ENCODE measurements around the gene KCMF1.

- TF ChIP-seq CTCF (IDR thresholded peaks at IDR 0.05; ENCODE audit: poor library complexity), result no peak
- no peak for TF ChIP-seq EZH2phosphoT487 (IDR thresholded peaks at IDR 0.05; ENCODE audit: low read depth, severe bottlenecking, unreplicated experiment)
- no peak for TF ChIP-seq EZH2 (IDR thresholded peaks at IDR 0.05; ENCODE audit: borderline replicate concordance)
Measured at GRCh38 chr2:85057226-85057962, 86.4 kb downstream of the KCMF1 start.

Measured in hepatocyte (in vitro differentiated cells).